ENCODE results near the gene PDZRN4. TPM values are rescaled to one million over a fixed set of nuclear protein-coding genes. Genes with fewer than 3 reads are reported as not detected.

Gene PDZRN4
- total and polyA plus RNA-seq, 2 of the 4 experiments (the other 2 are of a cell fraction) = not detected

- CTCF ChIA-PET = interaction anchor here (0.8 kb wide), 1 partner anchor 316 kb away, joined by 3 read pairs; no protein-coding TSS in a partner anchor
- Histone ChIP-seq H3K9me3 (ENCODE audit: control insufficient read depth, insufficient read depth, low read length) (no peaks in the 10 kb centered on the region), H2AK5ac (ENCODE audit: low read depth, low read length) (no peak overlapping the region), H2BK20ac (ENCODE audit: low read depth, low read length) (no peak overlapping the region), H4K5ac (ENCODE audit: low read depth, low read length) (no peak overlapping the region), H3K4me3 (ENCODE audit: insufficient read depth, low read depth, low read length) (no peak overlapping the region), H4K91ac (ENCODE audit: insufficient read depth, low read depth, low read length) (no peak overlapping the region), H3K79me1 (ENCODE audit: low read depth in 1 of 2, low read length in 2 of 2) (no peaks in the 10 kb centered on the region), H2AFZ (replicated peaks; ENCODE audit: low read length, poor library complexity) (no peak overlapping the region), H4K8ac (ENCODE audit: low read depth in 2 of 2, low read length in 2 of 2) (no peak overlapping the region), H2AK9ac (replicated peaks; ENCODE audit: low read depth, low read length, poor library complexity) (no peak overlapping the region), H3K36me3 (ENCODE audit: control insufficient read depth, insufficient read depth, low read length) (no peaks in the 10 kb centered on the region), H2BK15ac (ENCODE audit: low read depth, low read length) (no peak overlapping the region), H3K56ac (ENCODE audit: extremely low read depth, insufficient read depth, low read length) (no peak overlapping the region), H3K4ac (ENCODE audit: low read depth, low read length) (no peak overlapping the region), H2BK120ac (ENCODE audit: low read depth, low read length) (no peak overlapping the region), H4K20me1 (ENCODE audit: insufficient read depth, low read length) (no peaks in the 10 kb centered on the region), H3K27ac (ENCODE audit: insufficient read depth, low read length) (no peak overlapping the region), H3K23ac (ENCODE audit: low read depth, low read length) (no peak overlapping the region), H3K18ac (ENCODE audit: low read depth, low read length) (no peak overlapping the region), H3K4me1 (ENCODE audit: control insufficient read depth, insufficient read depth, low read length) (no peaks in the 10 kb centered on the region), H3K27me3 (ENCODE audit: control insufficient read depth, insufficient read depth, low read length) (no peaks in the 10 kb centered on the region), H2BK5ac (ENCODE audit: low read depth, low read length, poor library complexity, severe bottlenecking) (no peak overlapping the region), H3K9ac (ENCODE audit: low read depth, low read length) (no peak overlapping the region), H3K14ac (replicated peaks; ENCODE audit: low read depth, low read length) (no peak overlapping the region), H3K9me1 (ENCODE audit: insufficient read depth, low read length) (no peaks in the 10 kb centered on the region), H3K4me2 (ENCODE audit: low read depth, low read length) (no peak overlapping the region)
- in situ Hi-C loops (cut with MboI; ENCODE audit: low sequenced_read_pairs) = no loop called here
- ATAC-seq (ENCODE audit: low read depth) (no peak), DNase-seq (no peak)
- no CpG with 5 or more reads among the region's 1 CpG for WGBS, 2 experiments (ENCODE audit: extremely low coverage in 2 of 2, insufficient read length in 1 of 2)
- no peak for TF ChIP-seq MAZ (IDR thresholded peaks at IDR 0.05; ENCODE audit: borderline replicate concordance, low read depth, low read length)
- peak; percentile 55 for TF ChIP-seq MAFK (IDR thresholded peaks at IDR 0.05; ENCODE audit: low read depth, low read length)
- dilution Hi-C loops (cut with HindIII; ENCODE audit: low sequenced_read_pairs, unreplicated experiment) = no loop called here
- BruUV-seq (replicated peaks) = no TSS peak
- intact Hi-C loops (cut with micrococcal nuclease) = no loop called here
- POLR2A ChIA-PET (ENCODE audit: unreplicated experiment) = no interaction called here
Measured at GRCh38 chr12:41348198-41348597, 160.1 kb downstream of the PDZRN4 start.

All from IMR-90 (cell line).